Body of pancreas (tissue), 4 donors: ENCODE measurements around the gene TENT4A. TPM values are rescaled to one million over a fixed set of nuclear protein-coding genes. Genes with fewer than 3 reads are reported as not detected.

Source experiments
- ATAC-seq: fragments of 150-250 bp; one replicate; pipeline ENCODE4 v1.9.1; 2016
- DNase-seq, 4 donors: peaks; one replicate each; pipeline ENCODE4 v3.0.0-alpha.2; 2019
- H3K27ac ChIP-seq, 4 donors: fragments of 200-600 bp; sonication (generic); 1 replicate in 3 of 4; 2 replicates in 1 of 4; pipeline versions ENCODE4 v1.5.1 to v1.6.1; 2016 to 2019; ENCODE audit warnings: mild to moderate bottlenecking in 1 of 4, mixed read lengths in 1 of 4, moderate library complexity in 1 of 4
- H3K27me3 ChIP-seq, 2 donors: fragments of 200-600 bp; sonication (generic); one replicate each; pipeline ENCODE4 v1.6.0; 2016; ENCODE audit warnings: mild to moderate bottlenecking in 1 of 2
- H3K36me3 ChIP-seq, 2 donors: fragments of 200-600 bp; sonication (generic); replicated peaks in 1 of 2; 2 replicates each; pipeline ENCODE4 v1.5.1; 2016; ENCODE audit warnings: low read depth in 2 of 2; ENCODE audit not compliant: insufficient read depth in 1 of 2
- H3K4me1 ChIP-seq: fragments of 200-600 bp; sonication (generic); one replicate; pipeline ENCODE4 v1.6.0; 2016
- H3K4me3 ChIP-seq, 2 donors: fragments of 200-600 bp; sonication (generic); 1 replicate in 1 of 2; 2 replicates in 1 of 2; pipeline ENCODE4 v1.5.1; 2016 to 2019
- H3K9me3 ChIP-seq, 3 donors: fragments of 200-600 bp; sonication (generic); 1 replicate in 2 of 3; 2 replicates in 1 of 3; pipeline ENCODE4 v1.5.1; 2016
- POLR2A ChIP-seq, 3 donors: fragments of 450-650 bp; IDR thresholded peaks; one replicate each; pipeline ENCODE4 v1.6.1; 2016; ENCODE audit warnings: antibody characterized with exemption in 3 of 3, mild to moderate bottlenecking in 2 of 3
- WGBS, 2 donors: methylation state at CpG; one replicate each; pipeline ENCODE4 v1.1.5; 2017; 5-methylcytosine and 5-hydroxymethylcytosine counted together
- intact Hi-C: fragments of 100-400 bp; cut with DNase I; formaldehyde crosslinking; loops from one replicate; pipeline ENCODE4 v1.15.1; 2023
- total RNA-seq, 2 donors: library from RNA; depleted of rRNA; stranded (reverse); fragments of >200 nt; gene quantifications; one replicate each; pipeline ENCODE4 v1.1.0, GENCODE V29; 2016
- TF ChIP-seq, protein P1 (sequence below), 7 experiments: fragments of 450-650 bp in 4 of 7; fragments of 200-600 bp in 3 of 7; sonication (generic) in 3 of 7; IDR thresholded peaks; one replicate each; pipeline ENCODE4 v1.5.1; 2016 to 2019; ENCODE audit warnings: antibody characterized with exemption in 7 of 7

The TENT4A gene
- total RNA-seq, 2 donors from 2014 or later, result 11.9 to 27.7 TPM

DNA sequence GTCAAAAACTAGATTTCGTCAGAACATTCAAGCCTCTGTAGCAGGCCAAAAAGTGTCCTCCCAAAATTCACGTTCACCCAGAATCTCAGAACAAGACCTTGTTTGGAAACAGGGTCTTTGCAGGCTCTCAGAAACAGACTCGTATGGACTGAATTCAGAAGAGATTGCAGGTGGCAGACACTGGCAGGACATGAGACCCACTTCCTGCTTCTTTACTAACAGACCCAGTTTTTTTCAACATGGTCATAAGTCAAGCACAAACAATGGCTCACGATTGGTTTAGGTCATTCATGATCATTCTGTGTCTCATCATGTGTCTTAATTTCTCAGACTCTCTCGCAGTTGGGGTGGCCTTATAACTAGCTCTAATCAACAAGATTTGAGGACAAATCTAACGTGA, 5.4 kb upstream of the TENT4A start:
- H3K27ac ChIP-seq, result no peak overlapping the region
- H3K9me3 ChIP-seq, result no peaks in the 10 kb centered on the region
- no peaks in the 10 kb centered on the region for H3K36me3 ChIP-seq
- WGBS, 2 donors, result 58 to 59% methylated on average over 6 of the region's 6 CpGs
- H3K4me3 ChIP-seq, result no peak overlapping the region
- DNase-seq, result no peak
- TF ChIP-seq POLR2A (IDR thresholded peaks at IDR 0.05), result no peak
- TF ChIP-seq, protein P1, sequence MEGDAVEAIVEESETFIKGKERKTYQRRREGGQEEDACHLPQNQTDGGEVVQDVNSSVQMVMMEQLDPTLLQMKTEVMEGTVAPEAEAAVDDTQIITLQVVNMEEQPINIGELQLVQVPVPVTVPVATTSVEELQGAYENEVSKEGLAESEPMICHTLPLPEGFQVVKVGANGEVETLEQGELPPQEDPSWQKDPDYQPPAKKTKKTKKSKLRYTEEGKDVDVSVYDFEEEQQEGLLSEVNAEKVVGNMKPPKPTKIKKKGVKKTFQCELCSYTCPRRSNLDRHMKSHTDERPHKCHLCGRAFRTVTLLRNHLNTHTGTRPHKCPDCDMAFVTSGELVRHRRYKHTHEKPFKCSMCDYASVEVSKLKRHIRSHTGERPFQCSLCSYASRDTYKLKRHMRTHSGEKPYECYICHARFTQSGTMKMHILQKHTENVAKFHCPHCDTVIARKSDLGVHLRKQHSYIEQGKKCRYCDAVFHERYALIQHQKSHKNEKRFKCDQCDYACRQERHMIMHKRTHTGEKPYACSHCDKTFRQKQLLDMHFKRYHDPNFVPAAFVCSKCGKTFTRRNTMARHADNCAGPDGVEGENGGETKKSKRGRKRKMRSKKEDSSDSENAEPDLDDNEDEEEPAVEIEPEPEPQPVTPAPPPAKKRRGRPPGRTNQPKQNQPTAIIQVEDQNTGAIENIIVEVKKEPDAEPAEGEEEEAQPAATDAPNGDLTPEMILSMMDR (IDR thresholded peaks at IDR 0.05), result no peak
- H3K4me1 ChIP-seq, result peaks cover 19% of the 10 kb centered on the region
- H3K27me3 ChIP-seq, result no peaks in the 10 kb centered on the region
- intact Hi-C loops, result no loop called here
- no peak for ATAC-seq

DNA sequence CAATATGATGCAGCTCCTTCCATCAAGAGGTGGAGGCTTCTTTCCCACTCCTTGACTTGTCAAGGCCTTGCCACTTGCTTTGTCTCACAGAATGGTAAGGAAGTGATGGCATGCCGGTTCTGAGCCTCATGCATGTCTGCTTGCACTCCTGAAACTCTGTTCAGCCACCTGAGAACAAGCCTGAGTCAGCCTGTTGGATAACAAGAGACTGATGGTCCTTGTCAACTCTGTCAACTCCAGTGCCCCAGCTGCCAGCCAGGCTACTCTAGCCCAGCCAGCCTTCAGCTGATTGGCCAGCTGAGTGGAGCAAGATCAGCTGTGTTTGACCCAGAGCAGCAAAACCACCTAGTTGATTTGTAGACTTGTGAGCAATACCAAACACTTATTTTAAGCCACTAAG, 4.4 kb upstream of the TENT4A start:
- Histone ChIP-seq H3K36me3 (no peaks in the 10 kb centered on the region), H3K9me3 (no peaks in the 10 kb centered on the region), H3K4me1 (peaks cover 19% of the 10 kb centered on the region), H3K27me3 (no peaks in the 10 kb centered on the region), H3K27ac (no peak overlapping the region), H3K4me3 (no peak overlapping the region)
- ATAC-seq, result no peak
- intact Hi-C loops, result no loop called here
- DNase-seq, result no peak
- TF ChIP-seq, protein P1 (IDR thresholded peaks at IDR 0.05), result no peak
- no peak for TF ChIP-seq POLR2A (IDR thresholded peaks at IDR 0.05)
- 50 to 64% methylated on average over 1 of the region's 1 CpG for WGBS, 2 donors

DNA sequence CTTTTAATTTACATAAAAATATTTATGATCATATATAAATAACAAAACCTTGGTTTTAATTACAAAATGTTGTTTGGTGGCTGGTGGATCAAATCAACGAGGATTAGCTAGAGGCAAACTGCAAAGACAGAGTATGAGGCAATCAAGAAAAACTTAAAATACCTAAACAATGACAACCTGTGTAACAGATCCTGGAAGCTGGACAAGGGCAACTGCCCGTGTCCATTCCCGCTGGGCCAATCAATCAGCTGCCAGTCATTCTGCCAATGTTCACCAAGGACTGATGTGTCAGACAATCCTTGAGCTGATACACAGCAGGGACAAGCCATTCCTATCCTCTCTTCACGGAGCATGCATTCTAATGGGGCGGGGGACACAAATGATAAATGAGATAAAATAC, 3.2 kb upstream of the TENT4A start:
- H3K4me3 ChIP-seq, result no peak overlapping the region
- peaks cover 14% of the 10 kb centered on the region for H3K4me1 ChIP-seq
- intact Hi-C loops, result no loop called here
- TF ChIP-seq, protein P1 (IDR thresholded peaks at IDR 0.05), result no peak
- no peak for TF ChIP-seq POLR2A (IDR thresholded peaks at IDR 0.05)
- no peaks in the 10 kb centered on the region for H3K27me3 ChIP-seq
- WGBS, 2 donors, result 40 to 47% methylated on average over 5 of the region's 5 CpGs
- no peak overlapping the region for H3K27ac ChIP-seq
- DNase-seq, result no peak
- ATAC-seq, result no peak
- H3K36me3 ChIP-seq, result no peaks in the 10 kb centered on the region
- no peaks in the 10 kb centered on the region for H3K9me3 ChIP-seq

DNA sequence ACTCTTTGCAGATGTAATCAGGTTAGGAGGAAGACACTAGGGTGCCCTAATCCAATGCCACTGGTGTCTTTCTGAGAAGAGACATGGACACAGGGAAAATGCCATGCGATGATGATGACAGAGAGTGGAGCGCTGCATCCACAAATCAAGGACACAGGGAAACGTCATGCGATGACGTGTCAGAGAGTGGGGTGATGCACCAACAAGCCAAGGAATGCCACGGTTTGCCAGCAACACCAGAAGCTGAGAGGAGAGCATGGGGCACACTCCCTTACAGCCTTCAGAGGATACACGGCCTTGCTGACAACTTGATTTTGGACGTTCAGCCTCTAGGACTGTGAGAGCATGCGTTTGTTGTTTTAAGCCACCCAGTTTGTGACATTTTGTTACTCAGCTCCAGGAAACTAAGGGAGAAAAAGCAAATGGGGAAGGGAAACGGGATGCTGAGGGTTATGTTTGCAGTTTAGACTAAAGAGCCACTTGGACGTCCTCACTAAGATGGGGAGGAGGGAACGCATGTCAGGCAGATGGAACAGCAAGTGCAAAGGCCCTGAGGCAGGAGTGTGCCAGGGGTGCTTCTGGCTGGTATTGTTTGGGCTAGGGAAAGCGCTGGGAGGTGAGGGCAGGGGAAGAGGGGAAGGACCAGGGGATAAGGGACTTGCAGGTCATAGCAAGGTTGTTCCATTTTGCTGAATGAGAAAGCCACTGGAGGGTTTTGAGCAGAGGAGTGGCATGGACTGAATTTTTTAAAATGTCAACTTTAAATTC, 2.5 kb upstream of the TENT4A start:
- H3K9me3 ChIP-seq, result no peaks in the 10 kb centered on the region
- H3K36me3 ChIP-seq, result no peaks in the 10 kb centered on the region
- intact Hi-C loops, result no loop called here
- H3K4me1 ChIP-seq, result peaks cover 17% of the 10 kb centered on the region
- DNase-seq (no peak), ATAC-seq (no peak)
- no peak overlapping the region for H3K4me3 ChIP-seq
- no peaks in the 10 kb centered on the region for H3K27me3 ChIP-seq
- 73 to 75% methylated on average over 13 of the region's 13 CpGs for WGBS, 2 donors
- no peak for TF ChIP-seq POLR2A (IDR thresholded peaks at IDR 0.05)
- TF ChIP-seq, protein P1 (IDR thresholded peaks at IDR 0.05), result no peak
- no peak overlapping the region for H3K27ac ChIP-seq
